GM19324 (cell line): ENCODE data around the gene ANKRD44.

Experiments used
- ATAC-seq: cut with Tn5 transposase; IDR thresholded peaks from one replicate; pipeline ENCODE4 v1.9.1; 2021; ENCODE audit warnings: mild to moderate bottlenecking, moderate library complexity; ENCODE audit not compliant: unreplicated experiment, low FRiP score

ANKRD44 gene

GRCh38 chr2:196949116-196949515, 361.5 kb downstream of the ANKRD44 start:
- no peak for ATAC-seq

- ATAC-seq, result peak; percentile 90
Observed at GRCh38 chr2:196944570-196944969, 366.0 kb downstream of the ANKRD44 start.

- ATAC-seq, result no peak
Observed at GRCh38 chr2:196941398-196942078, 369.0 kb downstream of the ANKRD44 start.

- no peak for ATAC-seq
Observed at GRCh38 chr2:196939371-196939770, 371.2 kb downstream of the ANKRD44 start.
